ENCODE results near the gene KIFAP3. TPM values are rescaled to one million over a fixed set of nuclear protein-coding genes. Genes with fewer than 3 reads are reported as not detected.

KIFAP3 gene
- total RNA-seq, 1 donor from 2014 or later: 30.0 TPM

DNA sequence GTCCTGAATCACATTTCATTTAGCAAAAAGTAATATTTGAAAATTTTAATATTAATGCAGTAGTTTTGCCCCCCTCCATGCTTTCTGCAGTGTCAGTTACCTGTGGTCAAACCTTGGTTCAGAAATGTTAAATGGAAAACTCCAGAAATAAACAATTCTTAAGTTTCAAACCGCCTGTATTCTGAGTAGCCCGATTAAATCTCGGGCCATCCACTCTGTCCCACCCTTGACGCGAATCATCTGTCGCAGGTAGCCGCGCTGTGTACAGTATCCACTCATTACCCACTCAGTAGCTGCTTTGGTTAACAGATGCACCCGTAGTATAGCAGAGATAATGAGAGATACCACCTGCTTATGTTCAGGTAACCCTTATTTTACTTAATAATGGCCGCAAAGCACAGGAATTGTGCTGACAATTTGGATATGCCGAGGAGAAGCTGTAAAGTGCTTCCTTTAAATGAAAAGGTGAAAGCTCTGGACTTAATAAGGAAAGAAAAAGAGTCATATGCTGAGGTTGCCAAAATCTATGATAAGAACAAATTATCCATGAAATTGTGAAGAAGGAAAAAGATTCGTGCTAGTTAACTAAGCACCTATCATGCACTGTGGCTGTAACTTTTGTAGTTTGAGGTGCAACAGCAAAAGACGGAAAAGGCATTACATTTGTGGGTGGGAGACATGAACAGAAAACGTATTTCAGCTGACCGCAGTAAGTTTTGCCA, 179.9 kb downstream of the KIFAP3 start:
- H3K36me3 ChIP-seq: no peaks in the 10 kb centered on the region
- peak overlapping the region; percentile 94 to 98 for H3K4me3 ChIP-seq
- H3K4me1 ChIP-seq: peaks cover 27% of the 10 kb centered on the region
- no peaks in the 10 kb centered on the region for H3K27me3 ChIP-seq
- no peaks in the 10 kb centered on the region for H3K9me3 ChIP-seq
- TF ChIP-seq, protein P1, sequence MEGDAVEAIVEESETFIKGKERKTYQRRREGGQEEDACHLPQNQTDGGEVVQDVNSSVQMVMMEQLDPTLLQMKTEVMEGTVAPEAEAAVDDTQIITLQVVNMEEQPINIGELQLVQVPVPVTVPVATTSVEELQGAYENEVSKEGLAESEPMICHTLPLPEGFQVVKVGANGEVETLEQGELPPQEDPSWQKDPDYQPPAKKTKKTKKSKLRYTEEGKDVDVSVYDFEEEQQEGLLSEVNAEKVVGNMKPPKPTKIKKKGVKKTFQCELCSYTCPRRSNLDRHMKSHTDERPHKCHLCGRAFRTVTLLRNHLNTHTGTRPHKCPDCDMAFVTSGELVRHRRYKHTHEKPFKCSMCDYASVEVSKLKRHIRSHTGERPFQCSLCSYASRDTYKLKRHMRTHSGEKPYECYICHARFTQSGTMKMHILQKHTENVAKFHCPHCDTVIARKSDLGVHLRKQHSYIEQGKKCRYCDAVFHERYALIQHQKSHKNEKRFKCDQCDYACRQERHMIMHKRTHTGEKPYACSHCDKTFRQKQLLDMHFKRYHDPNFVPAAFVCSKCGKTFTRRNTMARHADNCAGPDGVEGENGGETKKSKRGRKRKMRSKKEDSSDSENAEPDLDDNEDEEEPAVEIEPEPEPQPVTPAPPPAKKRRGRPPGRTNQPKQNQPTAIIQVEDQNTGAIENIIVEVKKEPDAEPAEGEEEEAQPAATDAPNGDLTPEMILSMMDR (IDR thresholded peaks at IDR 0.05): no peak
- TF ChIP-seq POLR2AphosphoS5 (IDR thresholded peaks at IDR 0.05; ENCODE audit: insufficient read depth in 1 of 2, low read depth in 1 of 2) (no peak), POLR2A (IDR thresholded peaks at IDR 0.05) (no peak)
- intact Hi-C loops (cut with DNase I): no loop called here
- H3K27ac ChIP-seq: peak overlapping the region; percentile 99
- DNase-seq (ENCODE audit: extremely low spot score in 2 of 2): no peak

DNA sequence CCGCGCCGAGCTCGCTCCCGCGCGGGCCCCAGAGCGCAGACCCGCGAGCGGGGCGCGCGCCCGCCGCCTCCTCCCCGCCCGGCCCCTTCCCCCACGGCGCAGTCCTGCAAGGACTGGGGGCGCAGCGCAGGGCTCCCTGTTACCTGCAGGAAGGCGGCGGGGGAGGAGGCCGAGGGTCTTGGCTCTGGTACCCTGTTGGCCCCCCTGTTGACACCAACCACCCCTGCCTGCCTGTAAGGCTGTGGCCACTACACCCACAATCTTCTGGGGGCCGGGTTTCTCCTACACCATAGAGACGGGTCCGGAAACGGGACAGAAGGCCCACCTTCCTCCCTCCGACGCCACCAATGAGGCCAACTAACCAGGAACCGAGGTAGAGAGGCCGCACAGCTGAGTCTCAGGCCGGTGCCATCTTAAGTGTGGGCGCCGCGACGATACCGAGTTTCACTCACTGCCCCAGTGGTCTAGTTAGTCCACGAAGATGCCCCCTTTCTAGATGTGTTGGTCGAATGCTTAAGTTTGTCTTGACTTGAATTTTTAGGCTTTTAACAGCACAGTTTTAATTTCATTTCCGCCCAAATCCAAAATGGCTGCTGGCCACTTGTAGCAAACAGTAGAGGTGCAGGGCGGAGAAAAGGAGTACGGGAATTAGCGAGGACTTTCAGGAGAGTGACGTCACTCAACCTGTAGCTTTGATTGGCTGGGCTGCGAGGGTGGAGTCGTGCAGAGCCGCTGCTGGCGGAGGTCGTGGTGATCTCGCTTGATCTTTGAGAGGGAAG, 180.7 kb downstream of the KIFAP3 start, which contains the start of gene SCYL3:
SCYL3 (minus strand) TSS at position 252 of the 779 bp plus-strand sequence. CDS start 5,056 bp downstream, outside the sequence.
- Histone ChIP-seq H3K27ac (peak within 1 kb of the TSS; percentile 99), H3K4me1 (peaks cover 27% of the 10 kb centered on the region), H3K36me3 (no peaks in the 10 kb centered on the region), H3K9me3 (no peaks in the 10 kb centered on the region), H3K27me3 (no peaks in the 10 kb centered on the region), H3K4me3 (peak within 1 kb of the TSS; percentile 94 to 98)
- peak in 1 of 2 donors; percentile 35 for TF ChIP-seq POLR2A (IDR thresholded peaks at IDR 0.05)
- TF ChIP-seq, protein P1 (IDR thresholded peaks at IDR 0.05): no peak
- peak; percentile 93 to 94 for TF ChIP-seq POLR2AphosphoS5 (IDR thresholded peaks at IDR 0.05; ENCODE audit: insufficient read depth in 1 of 2, low read depth in 1 of 2)
- intact Hi-C loops (cut with DNase I): no loop called here
- DNase-seq (ENCODE audit: extremely low spot score in 2 of 2): peak; percentile 98 to 99

DNA sequence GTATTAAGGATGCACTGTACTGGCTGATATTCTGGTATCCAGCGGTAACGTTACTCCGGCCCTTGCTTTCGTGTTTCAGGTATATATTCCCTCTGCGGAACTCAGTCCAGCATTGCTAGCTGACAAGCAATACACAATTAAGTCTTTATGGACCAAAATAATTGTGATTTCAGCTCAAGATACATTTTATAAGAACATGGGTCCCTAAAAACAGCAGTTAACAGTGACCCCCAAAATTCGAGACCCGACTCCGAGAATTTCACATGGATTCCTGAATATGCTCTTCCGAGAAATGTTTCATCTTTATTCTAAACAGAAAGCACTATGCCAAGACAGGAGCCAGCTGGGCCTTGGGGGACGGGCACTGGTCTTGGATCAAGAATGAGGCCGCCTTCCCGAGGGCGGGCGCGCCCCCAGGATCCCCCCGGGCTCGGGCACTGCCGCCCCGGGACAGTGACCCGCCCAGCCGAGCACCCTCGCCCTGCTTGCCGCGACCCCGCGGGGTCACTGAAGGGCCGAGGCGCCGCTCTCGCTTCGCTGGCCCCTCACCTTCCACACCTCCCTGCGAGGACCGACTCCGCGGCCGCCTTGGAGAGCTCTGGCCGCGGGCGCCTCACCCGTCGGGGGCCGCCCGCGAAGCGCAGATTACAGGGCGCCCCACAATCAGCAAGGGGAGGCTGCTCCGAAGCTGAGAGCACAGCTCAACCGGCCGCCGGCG, 181.4 kb downstream of the KIFAP3 start:
- peak in 1 of 2 donors; percentile 28 for TF ChIP-seq POLR2A (IDR thresholded peaks at IDR 0.05)
- TF ChIP-seq, protein P1 (IDR thresholded peaks at IDR 0.05): no peak
- Histone ChIP-seq H3K27me3 (no peaks in the 10 kb centered on the region), H3K9me3 (no peaks in the 10 kb centered on the region), H3K27ac (peak overlapping the region; percentile 99), H3K4me3 (peak overlapping the region; percentile 94 to 98), H3K36me3 (no peaks in the 10 kb centered on the region), H3K4me1 (peaks cover 27% of the 10 kb centered on the region)
- no peak for DNase-seq (ENCODE audit: extremely low spot score in 2 of 2)
- intact Hi-C loops (cut with DNase I): no loop called here

DNA sequence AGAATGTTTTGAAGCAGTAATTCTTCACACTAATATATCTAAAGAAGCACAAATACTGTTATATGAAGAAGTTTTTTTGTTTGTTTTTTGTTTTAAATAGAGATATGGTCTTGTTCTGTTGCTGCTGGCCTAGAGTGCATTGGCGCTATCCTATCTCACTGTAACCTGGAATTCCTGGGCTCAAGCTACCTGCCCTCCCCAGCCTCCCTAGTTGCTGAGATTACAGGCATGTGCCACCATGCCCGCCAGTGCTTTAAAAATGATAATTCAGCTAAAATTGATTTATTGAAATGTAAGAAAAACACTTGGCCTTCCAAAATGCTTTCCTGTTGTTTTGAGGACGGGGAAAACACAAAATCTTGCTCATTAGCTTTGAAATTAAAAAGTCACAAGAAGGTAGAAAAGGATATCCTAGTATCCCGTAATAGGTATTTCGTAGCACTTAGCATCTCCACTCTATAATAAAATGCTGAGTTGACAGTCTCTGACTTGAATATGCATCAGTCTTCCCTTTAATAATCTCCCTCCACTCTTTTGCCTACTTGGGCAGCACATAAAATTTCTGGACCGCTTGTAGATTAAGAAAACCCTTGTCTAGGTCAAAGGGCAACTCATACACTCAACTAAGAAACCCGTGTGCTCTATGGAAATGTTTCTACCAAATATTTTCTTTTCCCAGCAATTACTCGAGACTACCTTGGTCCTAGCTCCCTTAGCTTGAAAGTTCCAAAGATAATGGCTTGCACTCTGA, 182.1 kb downstream of the KIFAP3 start:
- DNase-seq (ENCODE audit: extremely low spot score in 2 of 2): no peak
- Histone ChIP-seq H3K27me3 (no peaks in the 10 kb centered on the region), H3K36me3 (peaks cover 0 to 1% of the 10 kb centered on the region in 2 donors), H3K4me1 (peaks cover 27% of the 10 kb centered on the region), H3K4me3 (peak overlapping the region; percentile 94 to 98), H3K27ac (peak overlapping the region; percentile 99), H3K9me3 (no peaks in the 10 kb centered on the region)
- intact Hi-C loops (cut with DNase I): no loop called here
- TF ChIP-seq POLR2AphosphoS5 (IDR thresholded peaks at IDR 0.05; ENCODE audit: insufficient read depth in 1 of 2, low read depth in 1 of 2) (no peak), POLR2A (IDR thresholded peaks at IDR 0.05) (no peak)
- TF ChIP-seq, protein P1 (IDR thresholded peaks at IDR 0.05): no peak

Data from vagina (tissue), 2 donors.